Hepatocyte (in vitro differentiated cells): ENCODE measurements around the gene ZNF648.

Source experiments
- CTCF ChIP-seq: fragments of 200-600 bp; sonication (generic); IDR thresholded peaks from 2 replicates; pipeline ENCODE4 v1.5.1; 2016; ENCODE audit warnings: antibody characterized with exemption, mild to moderate bottlenecking; ENCODE audit not compliant: poor library complexity
- EZH2 ChIP-seq: fragments of 200-600 bp; sonication (generic); IDR thresholded peaks from 2 replicates; pipeline ENCODE4 v1.6.1; 2016; ENCODE audit warnings: antibody characterized with exemption, mild to moderate bottlenecking, borderline replicate concordance

- no peak for TF ChIP-seq CTCF
- TF ChIP-seq EZH2 = no peak
Measured at GRCh38 chr1:182056601-182057366, 4.7 kb downstream of the ZNF648 start.
